ENCODE measurements around the gene CACNA2D3. TPM values are rescaled to one million over a fixed set of nuclear protein-coding genes. Genes with fewer than 3 reads are reported as not detected.

The CACNA2D3 gene
- total and polyA plus RNA-seq, 12 donors, result 0.51 to 43.5 (median 19.3) TPM

GRCh38 chr3:54133196-54133595 lies 10.8 kb downstream of the CACNA2D3 start:
- no peak for DNase-seq
- no peak for TF ChIP-seq CTCF (IDR thresholded peaks at IDR 0.05)
- no peaks in the 10 kb centered on the region for H3K36me3 ChIP-seq
- no peak overlapping the region for H3K4me3 ChIP-seq
- no peaks in the 10 kb centered on the region for H3K27me3 ChIP-seq
- ATAC-seq, result no peak
- peaks cover 0 to 5% (median 0%) of the 10 kb centered on the region in 9 donors for H3K4me1 ChIP-seq
- intact Hi-C loops (cut with DNase I), result no loop called here
- H3K27ac ChIP-seq, result no peak overlapping the region
- H3K9me3 ChIP-seq, result no peaks in the 10 kb centered on the region
- WGBS, 2 donors, result 60 to 66% methylated on average over 5 of the region's 5 CpGs

- Histone ChIP-seq H3K36me3 (no peaks in the 10 kb centered on the region), H3K27ac (no peak overlapping the region), H3K4me1 (peaks cover 0 to 5% (median 0%) of the 10 kb centered on the region in 9 donors), H3K9me3 (no peaks in the 10 kb centered on the region), H3K27me3 (no peaks in the 10 kb centered on the region), H3K4me3 (no peak overlapping the region)
- DNase-seq, result no peak
- 49 to 68% methylated on average over 8 of the region's 8 CpGs for WGBS, 2 donors
- ATAC-seq, result no peak
- TF ChIP-seq CTCF (IDR thresholded peaks at IDR 0.05), result no peak
- intact Hi-C loops (cut with DNase I), result no loop called here
These were observed 11.8 kb downstream of the CACNA2D3 start for GRCh38 chr3:54134155-54134554.

GRCh38 chr3:54134713-54135112 lies 12.4 kb downstream of the CACNA2D3 start:
- Histone ChIP-seq H3K9me3 (no peaks in the 10 kb centered on the region), H3K4me3 (no peak overlapping the region), H3K27ac (no peak overlapping the region), H3K27me3 (no peaks in the 10 kb centered on the region), H3K4me1 (peaks cover 0 to 6% (median 0%) of the 10 kb centered on the region in 9 donors), H3K36me3 (no peaks in the 10 kb centered on the region)
- intact Hi-C loops (cut with DNase I), result no loop called here
- 87 to 90% methylated on average over 12 of the region's 12 CpGs for WGBS, 2 donors
- ATAC-seq, result peak in 1 of 8 donors; percentile 26
- no peak for DNase-seq
- TF ChIP-seq CTCF (IDR thresholded peaks at IDR 0.05), result no peak

- peaks cover 0 to 9% (median 0%) of the 10 kb centered on the region in 9 donors for H3K4me1 ChIP-seq
- no peak overlapping the region for H3K4me3 ChIP-seq
- TF ChIP-seq CTCF (IDR thresholded peaks at IDR 0.05), result no peak
- no peak for ATAC-seq
- no peak for DNase-seq
- no peak overlapping the region for H3K27ac ChIP-seq
- intact Hi-C loops (cut with DNase I), result no loop called here
- H3K27me3 ChIP-seq, result no peaks in the 10 kb centered on the region
- H3K9me3 ChIP-seq, result no peaks in the 10 kb centered on the region
- 69 to 71% methylated on average over 5 of the region's 5 CpGs for WGBS, 2 donors
- no peaks in the 10 kb centered on the region for H3K36me3 ChIP-seq
These were observed 15.0 kb downstream of the CACNA2D3 start for GRCh38 chr3:54137311-54137710.
